GM12872 (cell line): ENCODE measurements around the gene MYOM1.

Experiments
- TF ChIP-seq, protein P1 (sequence below): IDR thresholded peaks from 3 replicates; pipeline ENCODE4 v1.5.1; 2011; ENCODE audit warnings: low read depth, mild to moderate bottlenecking, low read length, moderate library complexity; ENCODE audit not compliant: insufficient read depth

MYOM1 gene

DNA sequence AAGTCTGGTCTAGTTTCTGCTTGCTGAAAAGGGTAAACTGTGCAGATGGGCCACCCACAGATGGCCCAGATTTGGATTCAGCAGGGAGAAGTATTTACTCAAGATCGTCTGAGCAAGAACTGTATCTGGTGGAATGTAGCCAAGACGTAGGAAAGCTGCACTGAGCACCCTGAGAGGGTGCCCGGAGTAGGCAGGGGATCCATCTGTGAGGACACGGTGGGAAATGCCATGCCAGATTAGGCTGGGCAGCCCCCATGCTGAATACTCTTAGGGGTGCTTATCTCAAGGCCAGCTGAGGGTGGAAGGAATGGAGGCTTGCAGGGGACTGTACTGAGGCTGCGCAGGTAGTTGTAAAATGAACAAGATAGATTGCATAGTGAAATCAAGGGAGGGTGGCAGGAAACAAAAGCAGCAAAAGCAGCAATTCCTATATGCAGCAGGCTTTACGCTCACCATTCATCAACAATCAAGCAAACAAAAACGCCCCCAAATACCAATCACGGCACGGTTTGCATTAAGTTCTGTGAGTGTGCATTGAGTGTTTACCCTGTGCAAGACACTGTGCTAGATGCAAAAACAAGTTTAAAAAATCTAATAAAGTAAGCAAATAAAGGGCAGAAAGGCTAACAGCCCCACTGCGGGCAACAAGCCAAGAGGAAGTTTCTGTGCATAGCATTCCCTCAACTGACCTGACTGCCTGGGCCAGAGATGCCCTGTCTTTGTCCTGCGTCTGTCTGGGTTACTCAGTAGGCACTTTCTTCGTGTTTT is 174.7 kb downstream of the MYOM1 start:
- TF ChIP-seq, protein P1, sequence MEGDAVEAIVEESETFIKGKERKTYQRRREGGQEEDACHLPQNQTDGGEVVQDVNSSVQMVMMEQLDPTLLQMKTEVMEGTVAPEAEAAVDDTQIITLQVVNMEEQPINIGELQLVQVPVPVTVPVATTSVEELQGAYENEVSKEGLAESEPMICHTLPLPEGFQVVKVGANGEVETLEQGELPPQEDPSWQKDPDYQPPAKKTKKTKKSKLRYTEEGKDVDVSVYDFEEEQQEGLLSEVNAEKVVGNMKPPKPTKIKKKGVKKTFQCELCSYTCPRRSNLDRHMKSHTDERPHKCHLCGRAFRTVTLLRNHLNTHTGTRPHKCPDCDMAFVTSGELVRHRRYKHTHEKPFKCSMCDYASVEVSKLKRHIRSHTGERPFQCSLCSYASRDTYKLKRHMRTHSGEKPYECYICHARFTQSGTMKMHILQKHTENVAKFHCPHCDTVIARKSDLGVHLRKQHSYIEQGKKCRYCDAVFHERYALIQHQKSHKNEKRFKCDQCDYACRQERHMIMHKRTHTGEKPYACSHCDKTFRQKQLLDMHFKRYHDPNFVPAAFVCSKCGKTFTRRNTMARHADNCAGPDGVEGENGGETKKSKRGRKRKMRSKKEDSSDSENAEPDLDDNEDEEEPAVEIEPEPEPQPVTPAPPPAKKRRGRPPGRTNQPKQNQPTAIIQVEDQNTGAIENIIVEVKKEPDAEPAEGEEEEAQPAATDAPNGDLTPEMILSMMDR, result no peak

- TF ChIP-seq, protein P1, result no peak
These were observed 177.4 kb downstream of the MYOM1 start for GRCh38 chr18:3042379-3042778.

DNA sequence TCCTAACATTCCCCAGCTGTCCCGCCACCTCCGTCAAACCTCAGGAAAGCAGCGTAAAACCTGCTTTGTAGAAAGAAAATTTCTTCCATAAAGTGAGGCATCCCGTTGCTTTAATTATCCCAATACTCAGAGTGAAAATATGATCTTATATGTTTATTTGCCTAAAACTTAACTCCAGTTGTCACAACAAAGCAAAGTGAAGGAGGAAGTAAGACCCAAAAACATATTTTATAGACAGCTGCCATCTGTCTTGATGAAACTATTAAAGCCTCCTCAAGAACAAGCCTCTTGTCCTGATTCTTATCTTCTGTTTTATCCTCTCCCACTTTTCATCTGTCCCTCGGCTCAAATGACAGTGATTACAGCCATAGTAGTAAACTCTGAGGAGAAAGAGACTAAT is 177.9 kb downstream of the MYOM1 start:
- TF ChIP-seq, protein P1, result no peak

DNA sequence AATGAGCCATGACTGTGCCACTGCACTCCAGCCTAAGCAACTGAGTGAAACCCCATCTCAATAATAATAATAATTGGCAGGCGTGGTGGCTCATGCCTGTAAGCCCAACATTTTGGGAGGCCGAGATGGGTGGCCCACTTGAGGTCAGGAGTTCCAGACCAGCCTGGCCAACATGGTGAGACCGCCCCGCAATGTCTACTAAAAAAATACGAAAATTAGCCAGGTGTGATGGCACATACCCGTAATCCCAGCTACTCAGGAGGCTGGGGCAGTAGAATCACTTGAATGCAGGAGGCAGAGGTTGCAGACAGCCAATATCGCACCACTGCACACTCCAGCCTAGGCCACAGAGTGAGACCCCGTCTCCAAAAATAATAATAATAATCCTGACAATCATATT is 178.9 kb downstream of the MYOM1 start:
- TF ChIP-seq, protein P1, result no peak

DNA sequence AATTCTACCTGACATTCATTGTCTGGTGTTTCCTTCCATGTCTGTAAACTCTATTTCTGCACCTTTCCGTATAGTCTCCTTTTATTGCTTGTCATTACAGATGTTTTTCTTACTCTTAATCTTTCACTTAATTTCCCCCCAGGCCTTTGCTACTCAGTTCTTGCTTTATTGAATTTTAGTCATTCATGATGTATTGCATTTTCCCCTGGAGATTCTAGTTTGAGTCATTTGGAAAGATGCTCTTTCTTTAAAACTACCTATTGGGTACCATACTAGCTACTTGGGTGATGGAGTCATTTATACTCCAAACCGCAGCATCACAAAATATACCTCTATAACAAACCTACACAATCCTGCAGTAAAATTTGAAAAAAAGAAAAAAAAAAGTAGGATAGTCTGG is 179.6 kb downstream of the MYOM1 start:
- TF ChIP-seq, protein P1, result no peak

- TF ChIP-seq, protein P1, result no peak
These were observed 182.3 kb downstream of the MYOM1 start for GRCh38 chr18:3037423-3037915.

DNA sequence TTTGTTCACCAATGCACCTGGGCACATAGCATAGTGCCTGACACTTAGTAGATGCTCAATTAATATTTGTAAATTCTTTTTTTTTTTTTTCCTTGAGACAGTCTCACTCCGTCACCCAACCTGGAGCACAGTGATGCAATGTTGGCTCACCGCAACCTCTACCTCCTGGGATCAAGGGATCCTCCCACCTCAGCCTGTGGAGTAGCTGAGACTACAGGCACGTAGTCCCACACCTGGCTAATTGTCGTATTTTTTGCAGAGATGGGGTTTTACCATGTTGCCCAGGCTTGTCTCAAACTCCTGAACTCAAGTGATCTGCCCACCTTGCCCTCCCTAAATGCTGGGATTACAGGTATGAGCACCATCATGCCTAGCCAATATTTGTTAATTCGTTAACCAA is 183.7 kb downstream of the MYOM1 start:
- TF ChIP-seq, protein P1, result no peak

- TF ChIP-seq, protein P1, result no peak
These were observed 184.1 kb downstream of the MYOM1 start for GRCh38 chr18:3035635-3036034.
